Smooth muscle cell of the coronary artery (primary cell): ENCODE results near the gene AXDND1. TPM values are rescaled to one million over a fixed set of nuclear protein-coding genes. Genes with fewer than 3 reads are reported as not detected.

ENCODE experiments used
- total RNA-seq: library from RNA; depleted of rRNA; stranded (reverse); fragments of >200 nt; gene quantifications from 2 replicates; pipeline ENCODE4 v1.2.3, GENCODE V29; 2014; ENCODE audit warnings: low replicate concordance

AXDND1 gene, protein sequence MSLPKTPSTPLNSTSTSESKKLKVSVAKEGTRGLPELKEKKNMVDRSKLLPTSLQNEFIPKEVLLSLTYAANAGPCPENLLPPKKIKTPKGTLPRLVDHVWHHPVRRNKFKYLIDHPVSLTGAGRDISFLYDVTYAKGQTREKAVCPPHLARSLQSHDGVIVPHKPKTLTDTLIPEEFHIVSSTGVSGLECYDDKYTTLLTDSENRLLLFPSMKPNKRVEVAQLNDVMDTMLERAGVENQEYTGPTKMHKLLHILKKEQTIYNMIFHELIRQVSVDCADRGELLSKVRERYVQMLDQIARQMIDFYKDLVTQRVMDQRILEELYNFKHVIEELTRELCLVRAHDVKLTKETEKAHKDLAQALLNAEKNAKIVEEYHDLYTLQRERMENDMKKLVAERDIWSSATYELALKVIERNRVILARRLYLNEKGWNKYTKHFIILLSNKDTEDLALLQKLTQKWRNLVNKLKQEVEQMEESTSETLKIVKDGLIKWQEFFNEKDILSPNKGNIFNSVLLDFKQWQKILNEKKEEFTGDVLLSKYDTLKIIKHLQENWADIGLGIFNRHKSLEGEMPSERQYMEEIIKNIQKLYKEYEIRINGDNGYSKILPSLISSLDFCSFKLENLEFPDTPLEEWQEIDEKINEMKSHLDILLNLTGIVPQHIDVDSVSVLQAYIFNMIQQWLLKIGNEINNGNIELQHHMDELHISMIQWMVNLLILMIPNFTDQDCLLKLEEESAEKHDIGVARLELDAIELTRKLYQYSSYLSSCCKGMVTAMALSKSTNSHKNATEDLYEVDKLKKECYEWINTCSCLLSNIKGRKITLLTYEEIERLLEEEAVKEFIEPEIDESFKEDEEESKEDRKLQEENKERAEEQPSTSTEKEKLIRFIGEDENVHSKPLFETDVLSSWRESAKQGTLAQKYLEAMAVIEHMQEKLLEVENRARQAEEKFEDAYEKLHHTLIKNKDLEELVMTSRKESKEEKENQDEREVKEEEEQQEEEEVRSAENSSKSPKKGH
- total RNA-seq = 0.15 and 0.47 TPM in 2 replicates

GRCh38 chr1:179365342-179366092, at the start of gene AXDND1:
AXDND1 (plus strand) TSS chr1:179365971; CDS start chr1:179366510, 539 bp downstream.

DNA sequence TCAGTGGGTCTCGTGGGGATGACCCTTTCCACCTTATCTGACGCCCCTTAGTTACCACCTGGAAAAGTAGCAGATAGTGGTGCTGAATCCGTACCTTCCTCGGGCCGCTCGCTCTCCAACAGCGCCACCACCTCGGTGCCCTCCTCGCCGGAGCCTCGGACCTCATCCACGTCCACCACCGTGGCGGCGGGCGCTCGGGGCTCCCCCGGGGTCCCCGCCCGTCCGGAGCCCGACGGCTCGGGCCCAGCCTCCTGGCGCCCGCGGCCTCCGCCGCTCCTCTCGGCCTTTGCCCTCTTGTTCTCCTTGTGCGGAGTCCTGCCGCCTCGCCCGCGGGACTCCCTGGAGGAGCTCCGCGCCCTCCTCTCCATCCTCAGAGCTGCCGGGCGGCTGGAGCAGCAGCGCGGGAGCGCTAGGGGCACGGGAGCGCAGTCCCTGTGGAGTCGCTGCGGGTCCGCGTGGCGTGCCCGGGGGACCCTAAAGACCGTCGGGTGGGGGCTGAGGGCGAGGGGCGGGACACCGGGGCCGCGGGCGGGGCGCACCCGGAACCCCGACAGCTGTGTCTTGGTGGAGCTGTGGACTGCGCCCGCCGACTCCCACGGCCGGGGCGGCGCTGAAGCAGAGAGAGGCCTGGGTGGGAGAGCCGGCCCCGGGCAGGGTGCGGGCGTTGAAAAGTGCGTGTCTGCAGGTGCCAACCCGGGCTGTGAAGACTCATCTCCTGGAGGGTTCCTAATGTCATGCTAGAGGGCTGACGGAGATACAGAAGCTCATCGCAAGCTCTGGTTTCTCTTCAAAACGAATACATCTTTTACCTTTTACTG, 209.9 kb downstream of the AXDND1 start, which contains the start of gene NPHS2:
NPHS2 (minus strand) TSS at position 452 of the 818 bp plus-strand sequence; CDS start at position 368, 84 bp downstream.

GRCh38 chr1:179591592-179592580, 226.1 kb downstream of the AXDND1 start, which contains the start of gene TDRD5:
TDRD5 (plus strand) TSS chr1:179591832; CDS start chr1:179592616, 784 bp downstream.

Other genes with a start within 250 kb of the AXDND1 start
- 33.1 and 64.2 TPM in 2 replicates for gene ABL2, start 136.3 kb upstream of the AXDND1 start, total RNA-seq
- 8.6 and 19.4 TPM in 2 replicates for gene SOAT1, start 72.2 kb upstream of the AXDND1 start, total RNA-seq
- not detected in 2 replicates for gene NPHS2, start 210.0 kb downstream of the AXDND1 start, total RNA-seq
- not detected in 2 replicates for gene TDRD5, start 225.9 kb downstream of the AXDND1 start, total RNA-seq